OCI-LY7 (cell line): ENCODE results near the gene NPDC1.

ENCODE experiments used
- CTCF ChIP-seq: fragments of 200-600 bp; sonication (generic); conservative IDR thresholded peaks from 2 replicates; pipeline ENCODE4 v1.5.1; 2014; ENCODE audit warnings: mild to moderate bottlenecking, antibody characterized with exemption, low read length, moderate library complexity, mixed read lengths
- EZH2phosphoT487 ChIP-seq: fragments of 200-600 bp; sonication (generic); IDR thresholded peaks from 2 replicates; pipeline ENCODE4 v1.6.1; 2018; ENCODE audit warnings: low read depth, borderline replicate concordance, mild to moderate bottlenecking, mixed run types, antibody characterized with exemption, low read length, moderate library complexity, mixed read lengths

GRCh38 chr9:136991993-136992818 is 53.8 kb downstream of the NPDC1 start, which contains the start of gene PAXX:
- TF ChIP-seq CTCF (no peak), EZH2phosphoT487 (no peak)
